Thyroid gland (tissue), 4 donors: ENCODE measurements around the gene SNRK. TPM values are rescaled to one million over a fixed set of nuclear protein-coding genes. Genes with fewer than 3 reads are reported as not detected.

Experiments used
- DNase-seq, 2 donors: peaks; one replicate each; pipeline ENCODE4 v3.0.0-alpha.2; 2019
- H3K27ac ChIP-seq, 3 donors: fragments of 200-600 bp; sonication (generic); 1 replicate in 2 of 3; 2 replicates in 1 of 3; pipeline ENCODE4 v1.5.1; 2016 to 2019; ENCODE audit warnings: mild to moderate bottlenecking in 1 of 3, moderate library complexity in 1 of 3
- H3K27me3 ChIP-seq: fragments of 200-600 bp; sonication (generic); one replicate; pipeline ENCODE4 v1.5.1; 2019
- H3K36me3 ChIP-seq, 2 donors: fragments of 200-600 bp; sonication (generic); one replicate each; pipeline ENCODE4 v1.5.1; 2016 to 2019
- H3K4me1 ChIP-seq, 2 donors: fragments of 200-600 bp; sonication (generic); one replicate each; pipeline ENCODE4 v1.5.1; 2017 to 2019
- H3K4me3 ChIP-seq, 3 donors: fragments of 200-600 bp; sonication (generic); replicated peaks in 1 of 3; 1 replicate in 2 of 3; 2 replicates in 1 of 3; pipeline ENCODE4 v1.5.1; 2016; ENCODE audit warnings: mild to moderate bottlenecking in 1 of 3
- H3K9me3 ChIP-seq: fragments of 200-600 bp; sonication (generic); one replicate; pipeline ENCODE4 v1.5.1; 2017
- CTCF ChIP-seq, 6 experiments: fragments of 200-600 bp in 3 of 6; fragments of 450-650 bp in 3 of 6; sonication (generic) in 3 of 6; IDR thresholded peaks; one replicate each; pipeline ENCODE4 v1.5.1; 2016 to 2019; ENCODE audit warnings: antibody characterized with exemption in 6 of 6, mild to moderate bottlenecking in 2 of 6, inconsistent platforms in 1 of 6, moderate library complexity in 1 of 6
- POLR2A ChIP-seq, 2 donors: fragments of 450-650 bp; IDR thresholded peaks; one replicate each; pipeline ENCODE4 v1.6.1; 2017; ENCODE audit warnings: antibody characterized with exemption in 2 of 2, mild to moderate bottlenecking in 2 of 2, moderate library complexity in 1 of 2
- WGBS, 2 donors: methylation state at CpG; one replicate each; pipeline ENCODE4 v1.1.5; 2017; 5-methylcytosine and 5-hydroxymethylcytosine counted together
- intact Hi-C: fragments of 100-400 bp; cut with DNase I; formaldehyde crosslinking; loops from one replicate; pipeline ENCODE4 v1.15.1; 2023
- total RNA-seq, 4 donors: library from RNA; depleted of rRNA; stranded (reverse); fragments of >200 nt; gene quantifications; one replicate each; pipeline ENCODE4 v1.2.3, GENCODE V29; 2016

Gene SNRK
- total RNA-seq, 4 donors from 2014 or later: 44.2 to 90.5 (median 65.0) TPM

DNA sequence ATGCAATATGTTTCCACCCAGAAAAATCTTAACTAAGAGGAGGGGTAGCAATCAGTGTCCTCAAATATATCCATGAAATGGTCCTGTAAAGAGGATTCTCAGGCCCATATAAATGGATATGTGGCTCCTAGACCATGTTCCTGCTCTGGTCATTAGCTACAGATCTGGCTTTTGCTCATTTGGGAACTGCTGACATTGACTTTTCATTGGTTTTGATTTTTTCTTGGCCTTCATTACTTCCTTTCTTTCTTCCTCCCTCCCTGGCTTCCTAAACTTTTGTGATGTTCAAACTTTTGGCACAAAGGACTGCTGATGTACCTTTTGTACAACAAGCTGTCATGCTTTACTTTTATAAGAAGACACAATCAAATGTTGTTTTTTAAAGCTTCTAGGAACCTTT lies 41.6 kb upstream of the SNRK start:
- Histone ChIP-seq H3K4me1 (no peaks in the 10 kb centered on the region), H3K27ac (peak overlapping the region in 1 of 3 donors; percentile 26), H3K9me3 (no peaks in the 10 kb centered on the region), H3K36me3 (no peaks in the 10 kb centered on the region), H3K4me3 (no peak overlapping the region), H3K27me3 (no peaks in the 10 kb centered on the region)
- intact Hi-C loops: no loop called here
- TF ChIP-seq CTCF (IDR thresholded peaks at IDR 0.05) (no peak), POLR2A (IDR thresholded peaks at IDR 0.05) (no peak)
- no peak for DNase-seq

- H3K4me1 ChIP-seq: no peaks in the 10 kb centered on the region
- no peak for TF ChIP-seq CTCF (IDR thresholded peaks at IDR 0.05)
- no peak for TF ChIP-seq POLR2A (IDR thresholded peaks at IDR 0.05)
- no peaks in the 10 kb centered on the region for H3K9me3 ChIP-seq
- WGBS, 2 donors: 55 to 59% methylated on average over 2 of the region's 2 CpGs
- intact Hi-C loops: no loop called here
- H3K36me3 ChIP-seq: no peaks in the 10 kb centered on the region
- H3K4me3 ChIP-seq: no peak overlapping the region
- DNase-seq: no peak
- no peak overlapping the region for H3K27ac ChIP-seq
- no peaks in the 10 kb centered on the region for H3K27me3 ChIP-seq
These were observed 39.4 kb upstream of the SNRK start for GRCh38 chr3:43246976-43247375.

- Histone ChIP-seq H3K4me3 (no peak overlapping the region), H3K4me1 (no peaks in the 10 kb centered on the region), H3K9me3 (no peaks in the 10 kb centered on the region), H3K36me3 (no peaks in the 10 kb centered on the region), H3K27me3 (no peaks in the 10 kb centered on the region), H3K27ac (peak overlapping the region in 1 of 3 donors; percentile 3)
- TF ChIP-seq POLR2A (IDR thresholded peaks at IDR 0.05) (no peak), CTCF (IDR thresholded peaks at IDR 0.05) (no peak)
- intact Hi-C loops: no loop called here
- 61 to 68% methylated on average over 3 of the region's 3 CpGs for WGBS, 2 donors
- no peak for DNase-seq
These were observed 38.7 kb upstream of the SNRK start for GRCh38 chr3:43247561-43248184.

- no peak for TF ChIP-seq POLR2A (IDR thresholded peaks at IDR 0.05)
- no peak for TF ChIP-seq CTCF (IDR thresholded peaks at IDR 0.05)
- Histone ChIP-seq H3K27ac (no peak overlapping the region), H3K9me3 (no peaks in the 10 kb centered on the region), H3K4me1 (no peaks in the 10 kb centered on the region), H3K27me3 (no peaks in the 10 kb centered on the region), H3K36me3 (no peaks in the 10 kb centered on the region), H3K4me3 (no peak overlapping the region)
- WGBS, 2 donors: 70 to 71% methylated on average over 2 of the region's 2 CpGs
- intact Hi-C loops: no loop called here
- DNase-seq: no peak
These were observed 38.2 kb upstream of the SNRK start for GRCh38 chr3:43248185-43248583.

- no peak for DNase-seq
- no peaks in the 10 kb centered on the region for H3K9me3 ChIP-seq
- no peaks in the 10 kb centered on the region for H3K4me1 ChIP-seq
- intact Hi-C loops: no loop called here
- no peak overlapping the region for H3K27ac ChIP-seq
- H3K36me3 ChIP-seq: no peaks in the 10 kb centered on the region
- no peak for TF ChIP-seq CTCF (IDR thresholded peaks at IDR 0.05)
- TF ChIP-seq POLR2A (IDR thresholded peaks at IDR 0.05): no peak
- no peak overlapping the region for H3K4me3 ChIP-seq
- no peaks in the 10 kb centered on the region for H3K27me3 ChIP-seq
- 83 to 90% methylated on average over 2 of the region's 2 CpGs for whole genome bisulfite sequencing, 2 donors
These were observed 37.4 kb upstream of the SNRK start for GRCh38 chr3:43248973-43249372.
